Globus pallidus (tissue), 1 donor: ENCODE data around the gene SPINK4.

Experiments used
- DNase-seq: peaks from one replicate; pipeline ENCODE4 v3.0.0-alpha.2; 2015; ENCODE audit warnings: low spot score

Gene SPINK4

GRCh38 chr9:33229359-33230114 is 10.4 kb upstream of the SPINK4 start:
- DNase-seq: no peak

DNA sequence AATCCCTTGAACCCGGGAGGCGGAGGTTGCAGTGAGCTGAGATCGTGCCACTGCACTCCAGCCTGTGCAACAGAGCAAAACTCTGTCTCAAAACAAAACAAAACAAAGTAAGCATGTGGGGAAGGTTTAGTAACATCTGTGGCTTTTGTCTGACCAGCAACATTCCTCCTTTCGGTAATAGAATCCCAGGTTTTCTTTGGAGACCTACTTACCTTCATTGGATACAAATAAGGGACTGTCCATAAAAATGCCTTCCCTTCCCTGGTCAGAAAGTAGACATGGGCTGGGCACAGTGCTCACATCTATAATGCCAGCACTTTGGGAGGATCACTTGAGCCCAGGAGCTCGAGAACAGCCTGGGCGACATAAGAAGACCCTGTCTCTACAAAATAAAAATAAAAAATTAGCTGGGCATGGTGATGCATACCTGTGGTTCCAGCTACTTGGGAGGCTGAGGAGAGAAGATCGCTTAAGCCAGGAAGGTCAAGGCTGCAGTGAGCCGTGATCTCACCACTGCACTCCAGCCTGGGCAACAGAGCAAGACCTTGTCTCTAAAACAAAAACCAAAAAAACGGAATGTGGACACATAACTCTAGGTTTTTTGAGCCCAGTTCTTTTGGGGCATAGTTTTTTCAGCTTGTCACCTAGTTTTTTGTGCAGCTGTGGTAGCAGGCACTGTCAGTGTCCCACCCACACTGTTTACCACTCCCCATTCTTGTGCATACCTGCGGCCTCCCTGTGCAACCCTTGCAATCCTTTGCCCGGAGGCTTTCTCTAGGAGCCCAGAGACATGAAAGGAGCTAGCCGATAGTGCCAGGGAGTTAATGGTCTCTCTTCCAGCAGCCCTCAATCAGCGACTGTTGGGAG is 9.0 kb upstream of the SPINK4 start:
- DNase-seq: no peak

DNA sequence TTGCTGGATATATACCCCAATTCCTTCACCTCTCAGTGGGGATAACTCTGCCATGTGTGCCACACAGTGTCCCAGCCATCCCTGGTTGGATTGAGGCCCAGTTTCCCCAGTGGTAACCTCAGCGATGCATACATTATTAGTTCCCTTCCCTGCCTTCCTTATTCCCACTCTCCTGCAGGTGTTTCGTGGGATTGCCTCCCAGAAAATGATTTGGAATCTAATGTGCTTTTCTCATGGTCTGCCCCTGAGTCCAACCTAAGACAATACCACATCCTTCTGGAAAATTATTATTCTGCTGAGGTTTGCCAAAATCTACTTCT is 8.4 kb upstream of the SPINK4 start:
- DNase-seq: no peak

DNA sequence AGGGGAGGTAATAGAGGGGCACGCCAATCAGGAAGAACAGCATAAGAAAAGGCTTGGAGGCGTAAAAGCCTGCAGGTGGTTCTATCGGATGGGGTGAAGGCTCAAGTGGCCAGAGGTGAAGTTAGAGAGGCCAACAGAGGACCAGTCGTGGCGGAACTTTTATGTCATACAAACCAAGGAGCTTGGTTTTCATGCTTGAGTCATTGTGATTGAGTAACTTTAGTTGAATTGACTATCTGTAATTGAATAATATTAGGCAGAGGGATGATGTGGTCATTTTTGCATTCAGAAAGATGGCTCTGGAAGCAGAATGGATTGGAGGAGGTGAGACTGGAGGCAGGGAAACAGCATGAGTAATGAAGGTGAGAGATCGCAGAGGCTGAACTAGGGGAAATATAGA is 7.2 kb upstream of the SPINK4 start:
- DNase-seq: no peak

DNA sequence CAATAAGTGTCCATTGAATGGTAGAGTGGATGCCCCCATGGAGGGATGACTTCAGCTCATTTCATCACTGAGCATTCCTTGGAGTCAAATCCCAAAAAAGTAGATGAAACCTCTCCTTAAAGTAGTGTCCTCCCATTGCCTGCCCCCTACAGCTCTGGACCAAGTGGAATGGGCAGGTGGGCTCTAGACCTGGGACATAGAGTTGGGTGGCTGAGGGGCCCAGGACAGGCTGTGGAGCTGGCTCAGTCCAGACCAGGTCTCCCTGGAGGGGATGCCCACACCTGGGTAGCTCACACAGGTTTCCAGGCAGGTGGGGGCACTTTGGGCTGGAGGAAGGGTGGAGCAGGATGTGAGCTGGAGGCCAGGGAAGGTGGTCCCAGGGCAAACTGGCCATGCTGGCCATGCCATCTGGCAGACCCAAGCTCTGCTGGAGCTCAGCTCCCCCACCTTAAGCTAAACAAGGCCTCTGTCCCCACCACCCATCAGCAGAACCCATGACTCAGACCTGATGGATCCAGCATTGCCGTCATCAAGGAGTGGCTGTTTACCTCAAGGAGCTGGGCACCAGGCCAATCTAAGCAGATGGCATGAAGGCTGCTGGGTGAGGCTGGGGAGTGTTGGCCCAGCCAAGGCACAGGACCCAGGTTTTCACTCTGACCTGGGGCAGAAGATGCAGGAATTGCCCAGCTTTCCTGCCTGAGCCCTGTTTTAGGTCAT is 6.2 kb upstream of the SPINK4 start:
- no peak for DNase-seq

- DNase-seq: no peak
Observed at GRCh38 chr9:33234511-33235467, 5.2 kb upstream of the SPINK4 start.

- DNase-seq: no peak
Observed at GRCh38 chr9:33236571-33236970, 3.4 kb upstream of the SPINK4 start.

- DNase-seq: no peak
Observed at GRCh38 chr9:33241298-33241697, 1.3 kb downstream of the SPINK4 start.

GRCh38 chr9:33242609-33243134 is 2.7 kb downstream of the SPINK4 start:
- DNase-seq: no peak

DNA sequence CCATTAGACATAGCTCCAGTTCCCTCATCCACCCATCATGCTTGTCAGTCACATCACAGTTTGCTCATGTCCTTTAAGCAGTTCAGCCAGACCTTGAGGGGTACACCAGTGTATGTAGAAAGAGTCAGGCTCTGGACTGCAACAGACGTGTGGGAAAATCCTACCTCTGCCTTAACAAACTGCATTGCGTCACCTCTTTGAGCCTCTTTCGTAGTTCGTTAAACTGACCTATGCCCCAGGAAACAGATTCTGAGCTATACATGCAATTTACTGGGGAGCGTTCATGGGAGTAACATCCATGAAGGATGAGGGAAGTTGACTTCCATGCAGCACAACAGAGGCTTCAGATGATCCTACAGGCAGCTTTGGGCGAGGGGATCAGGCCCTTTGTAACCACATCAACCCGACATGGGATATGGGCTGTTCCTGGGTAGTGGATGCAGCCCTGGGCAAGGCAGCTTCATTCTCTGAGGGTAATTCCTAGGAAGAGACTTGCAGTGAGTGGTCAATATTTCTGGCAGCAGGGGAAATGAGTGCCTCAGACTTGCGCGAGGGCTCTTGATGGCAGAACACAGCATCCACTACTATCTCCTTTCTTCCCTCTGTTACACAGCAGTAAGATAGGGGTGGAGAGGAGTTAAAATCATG is 4.3 kb downstream of the SPINK4 start:
- no peak for DNase-seq

DNA sequence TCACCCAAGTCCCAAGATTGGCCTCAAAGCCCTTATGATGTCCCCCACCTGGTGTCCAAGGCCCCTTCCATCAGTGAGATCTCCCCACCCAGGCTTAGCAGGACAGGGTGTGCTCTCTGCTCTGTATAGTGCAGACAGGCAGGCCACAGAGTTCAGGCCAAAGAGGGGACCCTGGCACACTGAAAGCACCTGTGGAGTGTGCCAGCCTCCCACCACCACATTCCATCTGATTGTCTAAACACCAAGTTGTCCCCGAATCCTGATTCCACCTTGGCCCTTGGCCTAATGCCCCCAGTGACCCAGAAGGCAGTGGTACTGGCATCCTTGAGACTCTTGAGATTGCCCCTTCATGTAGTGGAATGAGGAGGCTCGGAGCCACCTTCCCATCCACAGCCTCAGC is 5.4 kb downstream of the SPINK4 start:
- no peak for DNase-seq

GRCh38 chr9:33246269-33246860 is 6.4 kb downstream of the SPINK4 start:
- no peak for DNase-seq

DNA sequence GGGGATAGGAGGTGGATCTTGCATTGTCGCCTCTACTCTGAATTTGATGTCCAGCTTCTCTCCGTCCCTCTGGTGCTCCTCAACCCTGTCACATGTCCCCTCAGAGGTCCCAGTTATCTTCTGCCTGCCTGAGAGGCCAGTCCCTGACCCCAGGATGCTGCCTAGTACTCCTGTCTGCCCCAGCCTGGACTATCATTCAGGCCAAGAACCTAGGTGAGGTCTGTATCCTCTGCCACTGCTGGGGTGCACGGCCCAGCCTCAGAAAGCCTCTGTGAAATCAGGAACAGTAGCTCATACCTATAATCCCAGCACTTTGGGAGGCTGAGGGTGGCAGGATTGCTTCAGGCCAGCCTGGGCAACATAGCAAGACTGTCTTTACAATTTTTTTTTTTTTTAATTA is 8.6 kb downstream of the SPINK4 start:
- DNase-seq: no peak

DNA sequence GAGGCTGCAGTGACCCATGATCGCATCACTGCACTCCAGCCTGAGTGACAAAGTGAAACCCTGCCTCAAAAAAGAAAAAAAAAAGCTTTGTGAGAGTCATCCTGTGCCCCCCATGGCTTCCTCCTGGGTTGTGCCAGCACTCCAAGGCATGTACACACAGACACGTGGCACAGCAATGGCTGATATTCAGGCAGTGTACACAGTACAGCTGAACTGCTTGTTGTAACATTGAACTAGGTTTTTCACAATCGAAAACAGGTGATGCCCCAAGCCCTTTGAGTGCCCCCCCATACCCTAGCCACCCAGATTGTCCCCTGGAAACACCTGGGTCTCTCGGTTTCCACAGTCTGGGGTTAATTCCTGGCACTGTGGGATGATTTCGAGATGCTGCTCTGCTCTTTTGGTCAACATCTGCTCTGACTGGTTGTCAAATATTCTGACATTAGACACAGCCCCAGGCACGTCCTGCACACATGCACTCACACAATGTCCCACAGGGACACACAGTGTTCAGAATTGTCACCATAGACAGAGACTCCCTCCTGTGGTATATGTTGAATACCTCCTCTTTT is 9.2 kb downstream of the SPINK4 start:
- DNase-seq: no peak

- no peak for DNase-seq
Observed at GRCh38 chr9:33249983-33250382, 10.0 kb downstream of the SPINK4 start.

- DNase-seq: no peak
Observed at GRCh38 chr9:33250458-33250995, 10.6 kb downstream of the SPINK4 start.

DNA sequence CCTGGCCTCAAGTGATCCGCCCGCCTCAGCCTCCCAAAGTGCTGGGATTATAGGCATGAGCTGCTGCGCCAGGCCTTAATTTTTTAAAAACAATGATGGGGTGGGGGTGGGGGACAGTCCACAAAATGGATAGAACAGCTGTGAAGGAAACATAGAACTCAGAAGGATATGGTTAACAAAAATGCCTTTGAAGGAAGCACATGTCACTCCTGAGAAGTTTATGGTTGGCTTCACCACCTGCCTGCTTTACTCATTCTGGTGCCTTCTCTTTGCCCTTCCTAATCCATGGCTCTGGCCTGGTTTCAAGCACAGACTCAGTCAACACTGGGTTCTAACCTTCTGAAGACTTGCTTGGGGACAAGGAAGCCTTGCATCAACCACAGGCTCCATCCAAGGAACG is 14.2 kb downstream of the SPINK4 start:
- no peak for DNase-seq

GRCh38 chr9:33255014-33255413 is 15.0 kb downstream of the SPINK4 start:
- no peak for DNase-seq

DNA sequence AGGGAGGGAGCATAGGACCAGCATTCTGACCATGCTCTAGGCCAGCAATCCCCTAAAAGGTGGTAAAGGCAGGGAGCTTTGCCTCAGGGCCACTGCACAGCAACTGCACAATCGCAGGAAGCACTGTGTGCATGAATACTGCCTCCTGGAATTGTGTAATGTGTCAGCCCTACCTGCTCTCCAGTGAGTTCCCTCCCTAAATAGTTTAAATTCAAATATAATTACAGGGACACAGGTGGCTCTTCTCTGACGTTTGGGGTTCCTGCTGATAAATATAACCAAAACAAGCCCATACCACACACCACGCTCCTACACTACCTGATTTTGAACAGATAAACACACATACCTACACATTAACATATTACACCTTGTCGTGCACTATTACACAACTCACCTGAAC is 15.5 kb downstream of the SPINK4 start:
- DNase-seq: no peak

- no peak for DNase-seq
Observed at GRCh38 chr9:33256236-33256635, 16.3 kb downstream of the SPINK4 start.
